Aorta (tissue), 5 donors: ENCODE results near the gene C11orf42. TPM values are rescaled to one million over a fixed set of nuclear protein-coding genes. Genes with fewer than 3 reads are reported as not detected.
"Not testable (repeated sequence)": the region's sequence is repeated elsewhere in the genome, so short reads cannot be mapped to it uniquely, and the experiment has no call there.

Experiments used
- ATAC-seq: fragments of 200-7000 bp; cut with Tn5 transposase; one replicate; pipeline ENCODE4 v1.9.1; 2022; ENCODE audit warnings: moderate library complexity; ENCODE audit not compliant: low FRiP score
- DNase-seq, 2 donors: peaks; one replicate each; pipeline ENCODE4 v3.0.0-alpha.2; 2020
- H3K27ac ChIP-seq, 2 donors: one replicate each; pipeline ENCODE4 v1.5.1; 2013; ENCODE audit warnings: low read length in 2 of 2, mild to moderate bottlenecking in 2 of 2, moderate library complexity in 2 of 2, control low read depth in 1 of 2, inconsistent platforms in 1 of 2, low read depth in 1 of 2
- H3K27me3 ChIP-seq, 2 donors: one replicate each; pipeline ENCODE4 v1.6.1; 2013; ENCODE audit warnings: control low read depth in 1 of 2, low read length in 1 of 2, mild to moderate bottlenecking in 1 of 2, moderate library complexity in 1 of 2; ENCODE audit not compliant: insufficient read depth in 2 of 2, control insufficient read depth in 1 of 2
- H3K36me3 ChIP-seq, 2 donors: one replicate each; pipeline ENCODE4 v1.6.1; 2013; ENCODE audit warnings: control low read depth in 1 of 2, low read length in 1 of 2, mild to moderate bottlenecking in 1 of 2; ENCODE audit not compliant: insufficient read depth in 2 of 2, control insufficient read depth in 1 of 2
- H3K4me1 ChIP-seq, 2 donors: one replicate each; pipeline ENCODE4 v1.6.1; 2013; ENCODE audit warnings: low read length in 2 of 2, control low read depth in 1 of 2, mild to moderate bottlenecking in 1 of 2, moderate library complexity in 1 of 2; ENCODE audit not compliant: insufficient read depth in 2 of 2, control insufficient read depth in 1 of 2
- H3K4me3 ChIP-seq, 2 donors: one replicate each; pipeline ENCODE4 v1.5.1; 2013; ENCODE audit warnings: low read length in 2 of 2, control low read depth in 1 of 2, mild to moderate bottlenecking in 1 of 2
- H3K9me3 ChIP-seq: one replicate; pipeline ENCODE4 v1.6.1; 2013; ENCODE audit warnings: mild to moderate bottlenecking, low read length; ENCODE audit not compliant: control insufficient read depth
- WGBS, 2 donors: extraction: QIAGEN DNeasy Blood & Tissue Kit; methylation state at CpG; one replicate each; pipeline ENCODE4 v1.1.7; 2013; 5-methylcytosine and 5-hydroxymethylcytosine counted together
- intact Hi-C, 2 donors: fragments of 100-400 bp; cut with DNase I; formaldehyde crosslinking; loops; one replicate each; pipeline versions ENCODE4 v1.14.2 to v1.15.0; 2022
- polyA plus RNA-seq, 2 donors: library from polyadenylated mRNA; stranded (reverse); fragments of 200-250 nt; gene quantifications; one replicate each; pipeline ENCODE4 v1.2.3, GENCODE V29; 2013
- total RNA-seq, 2 donors: library from RNA; stranded (reverse); fragmentation: NEBNext Ultra II Directional; extraction: Animal tissue kit (Norgen Biotek cat#: 25700); gene quantifications; one replicate each; pipeline ENCODE4 v1.2.1, GENCODE V29; 2021
- donor health status: healthy with polysubstance abuse.
- donor health status: Bipolar disorder and iron deficiency.
- donor health status: DM: no; HTN: no; CAD: no.
- donor health status: DM: no; HTN: no; CAD: no.
- donor health status: DM: yes; HTN: yes; CAD: no.

C11orf42 gene
- total and polyA plus RNA-seq, 4 donors, result not detected

DNA sequence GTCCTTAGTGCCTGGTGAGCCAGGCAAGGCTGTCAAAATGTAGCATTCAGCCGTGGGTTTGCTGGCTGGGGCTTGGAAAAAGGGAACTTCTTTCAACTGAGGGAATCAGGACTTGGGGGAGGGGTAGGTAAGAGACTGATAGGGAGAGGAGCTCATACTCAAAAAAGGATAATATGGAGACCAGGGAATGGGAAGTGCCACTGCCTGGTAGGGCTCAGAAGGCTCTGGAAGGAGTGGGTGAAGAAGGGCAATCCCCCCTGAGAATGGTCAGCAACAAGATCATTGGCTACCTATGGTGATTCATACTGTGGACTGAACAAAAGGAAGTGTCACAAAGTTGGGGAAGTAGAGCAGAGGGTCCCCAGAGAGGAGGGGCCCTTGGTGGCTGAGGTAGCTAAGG lies 35.4 kb downstream of the C11orf42 start:
- no peaks in the 10 kb centered on the region for H3K4me1 ChIP-seq
- no peak overlapping the region for H3K27ac ChIP-seq
- intact Hi-C loops, result no loop called here
- no peaks in the 10 kb centered on the region for H3K9me3 ChIP-seq
- H3K27me3 ChIP-seq, result no peaks in the 10 kb centered on the region
- WGBS, 2 donors, result 69 to 72% methylated on average over 1 of the region's 1 CpG
- no peak for DNase-seq
- H3K4me3 ChIP-seq, result no peak overlapping the region
- no peaks in the 10 kb centered on the region for H3K36me3 ChIP-seq
- no peak for ATAC-seq

- no peak overlapping the region for H3K27ac ChIP-seq
- H3K27me3 ChIP-seq, result no peaks in the 10 kb centered on the region
- ATAC-seq, result no peak
- H3K36me3 ChIP-seq, result no peaks in the 10 kb centered on the region
- intact Hi-C loops, result no loop called here
- H3K9me3 ChIP-seq, result no peaks in the 10 kb centered on the region
- no peaks in the 10 kb centered on the region for H3K4me1 ChIP-seq
- WGBS, 2 donors, result 93% methylated on average over 7 of the region's 7 CpGs
- H3K4me3 ChIP-seq, result no peak overlapping the region
- DNase-seq, result no peak
Measured at GRCh38 chr11:6241316-6241715, 36.0 kb downstream of the C11orf42 start.

- Histone ChIP-seq H3K27ac (no peak overlapping the region), H3K4me3 (no peak overlapping the region), H3K27me3 (no peaks in the 10 kb centered on the region), H3K9me3 (no peaks in the 10 kb centered on the region), H3K36me3 (no peaks in the 10 kb centered on the region), H3K4me1 (no peaks in the 10 kb centered on the region)
- intact Hi-C loops, result no loop called here
- DNase-seq (no peak), ATAC-seq (no peak)
- WGBS, 2 donors, result 96 to 98% methylated on average over 2 of the region's 2 CpGs
Measured at GRCh38 chr11:6245536-6245935, 40.2 kb downstream of the C11orf42 start.

DNA sequence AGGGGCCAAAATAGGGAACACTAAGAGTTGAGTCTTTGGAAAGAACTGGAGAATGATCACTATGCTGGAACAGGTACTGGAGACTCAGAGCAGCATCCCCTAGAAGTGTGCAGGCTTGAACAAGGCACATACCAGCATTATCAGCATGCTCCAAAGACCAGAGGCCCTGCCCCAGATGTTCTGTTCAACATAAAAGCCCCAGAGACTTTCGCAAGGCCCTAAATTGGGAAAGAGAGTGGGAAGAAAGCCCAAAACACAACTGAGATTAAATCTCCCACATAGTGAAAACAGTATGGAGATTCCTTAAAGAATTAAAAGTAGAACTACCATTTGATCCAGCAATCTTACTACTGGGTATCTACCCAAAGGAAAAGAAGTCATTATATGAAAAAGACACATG lies 42.9 kb downstream of the C11orf42 start:
- no peaks in the 10 kb centered on the region for H3K27me3 ChIP-seq
- no peak overlapping the region for H3K27ac ChIP-seq
- no peak for ATAC-seq
- no peaks in the 10 kb centered on the region for H3K9me3 ChIP-seq
- WGBS, 2 donors, result 86 to 91% methylated on average over 1 of the region's 1 CpG
- no peaks in the 10 kb centered on the region for H3K4me1 ChIP-seq
- intact Hi-C loops, result no loop called here
- DNase-seq, result no peak
- H3K4me3 ChIP-seq, result no peak overlapping the region
- H3K36me3 ChIP-seq, result no peaks in the 10 kb centered on the region

DNA sequence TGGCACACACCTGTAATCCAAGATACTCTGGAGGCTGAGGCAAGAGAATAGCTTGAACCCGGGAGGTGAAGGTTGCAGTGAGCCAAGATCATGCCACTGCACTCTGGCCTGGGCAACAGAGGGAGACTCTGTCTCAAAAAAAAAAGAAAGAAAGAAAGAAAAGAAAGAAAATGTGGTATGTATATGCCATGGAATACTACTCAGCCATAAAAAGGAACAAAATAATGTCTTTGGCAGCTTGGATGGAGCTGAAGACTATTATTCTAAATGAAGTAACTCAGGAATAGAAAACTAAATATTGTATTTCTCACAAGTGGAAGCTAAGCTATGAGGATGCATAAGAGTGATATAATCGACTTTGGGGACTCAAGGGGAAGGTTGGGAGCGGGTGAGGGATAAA lies 43.5 kb downstream of the C11orf42 start:
- H3K9me3 ChIP-seq, H3K4me3 ChIP-seq, H3K27me3 ChIP-seq, H3K4me1 ChIP-seq, intact Hi-C loops, H3K27ac ChIP-seq, DNase-seq, H3K36me3 ChIP-seq, ATAC-seq: not testable (repeated sequence)
- 80 to 93% methylated on average over 3 of the region's 3 CpGs for WGBS, 2 donors

DNA sequence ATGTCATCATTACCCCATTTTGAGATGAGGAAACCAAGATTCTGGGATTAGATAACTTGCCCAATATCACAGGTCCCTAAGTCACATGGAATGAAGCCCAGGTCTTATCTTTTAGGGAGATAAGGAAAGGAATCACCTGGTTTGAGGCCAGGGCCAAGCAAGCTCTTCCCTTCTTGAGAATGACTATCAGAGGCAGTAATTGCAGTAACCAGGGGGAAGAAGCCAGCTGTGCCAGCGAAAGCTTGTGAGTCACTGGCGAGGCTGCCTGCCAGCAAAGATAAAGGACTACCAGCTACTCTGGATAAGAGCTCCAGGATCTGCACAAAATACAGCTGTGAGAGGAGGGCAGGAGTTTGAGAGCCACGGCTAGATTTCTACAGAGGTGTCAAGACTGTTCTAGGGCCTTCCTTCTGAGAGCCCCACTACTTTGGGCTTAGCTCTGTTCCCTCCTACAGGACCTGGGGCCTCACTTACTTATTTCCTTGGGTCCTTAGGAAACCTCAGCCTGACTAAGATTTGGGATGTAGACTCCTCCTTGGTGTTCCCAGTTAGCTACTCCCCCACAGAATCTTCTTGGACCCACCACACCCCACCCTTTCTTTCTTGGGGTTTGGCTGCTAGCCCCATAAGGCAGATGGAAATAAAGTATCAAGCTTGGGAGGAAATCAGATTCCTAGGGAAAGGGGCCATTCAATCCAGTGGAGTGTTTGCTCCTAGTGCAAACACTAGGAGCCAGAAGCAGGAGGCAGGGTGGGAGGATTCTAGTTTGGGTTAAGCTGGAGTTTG lies 44.6 kb downstream of the C11orf42 start:
- H3K36me3 ChIP-seq, result no peaks in the 10 kb centered on the region
- DNase-seq (peak; percentile 90 to 93), ATAC-seq (peak; percentile 77)
- no peaks in the 10 kb centered on the region for H3K4me1 ChIP-seq
- WGBS, 2 donors, result 0 to 5% methylated on average over 3 of the region's 3 CpGs
- peak overlapping the region in 1 of 2 donors; percentile 33 for H3K27ac ChIP-seq
- intact Hi-C loops, result loop anchor here (2.0 to 5.0 kb wide), 3 partner anchors 65 to 105 kb away; no protein-coding TSS in a partner anchor
- no peak overlapping the region for H3K4me3 ChIP-seq
- H3K27me3 ChIP-seq, result no peaks in the 10 kb centered on the region
- no peaks in the 10 kb centered on the region for H3K9me3 ChIP-seq

DNA sequence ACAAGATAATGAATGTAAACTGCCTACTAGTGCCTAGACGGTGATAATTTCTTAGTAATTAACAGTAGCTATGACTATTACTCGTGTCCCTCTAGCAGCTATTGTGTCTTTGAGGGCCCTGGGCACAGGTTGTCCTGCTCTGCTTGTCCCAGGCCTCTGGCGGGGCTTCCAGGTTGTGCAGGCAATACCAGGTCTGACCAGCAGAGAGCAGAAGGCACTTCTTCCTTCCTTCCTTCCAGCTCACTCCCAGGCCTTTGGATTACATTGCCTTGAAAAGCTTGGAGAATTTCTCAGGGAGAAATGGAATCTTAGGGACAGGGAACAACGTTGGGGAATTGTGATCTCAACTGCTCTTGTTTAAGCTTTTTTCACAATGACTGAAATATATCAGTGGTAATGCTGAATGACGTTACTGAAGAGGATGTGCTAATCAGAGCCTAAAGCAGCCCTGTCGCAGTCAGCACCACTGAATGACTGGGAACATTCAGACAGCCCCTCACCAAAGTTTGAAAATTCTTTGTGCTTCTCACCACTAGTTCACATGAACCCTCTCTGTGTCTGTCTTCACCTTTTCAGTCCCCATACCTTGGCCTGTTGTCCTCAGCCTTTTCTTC lies 45.9 kb downstream of the C11orf42 start:
- H3K4me3 ChIP-seq, result no peak overlapping the region
- peak; percentile 72 to 84 for DNase-seq
- no peaks in the 10 kb centered on the region for H3K4me1 ChIP-seq
- intact Hi-C loops, result loop anchor here (1.0 to 5.0 kb wide), 4 partner anchors 64 to 104 kb away; no protein-coding TSS in a partner anchor
- no peaks in the 10 kb centered on the region for H3K36me3 ChIP-seq
- H3K9me3 ChIP-seq, result peaks cover under 1% of the 10 kb centered on the region
- ATAC-seq, result peak; percentile 94
- no peak overlapping the region for H3K27ac ChIP-seq
- no peaks in the 10 kb centered on the region for H3K27me3 ChIP-seq
- 58 to 64% methylated on average over 6 of the region's 6 CpGs for WGBS, 2 donors

DNA sequence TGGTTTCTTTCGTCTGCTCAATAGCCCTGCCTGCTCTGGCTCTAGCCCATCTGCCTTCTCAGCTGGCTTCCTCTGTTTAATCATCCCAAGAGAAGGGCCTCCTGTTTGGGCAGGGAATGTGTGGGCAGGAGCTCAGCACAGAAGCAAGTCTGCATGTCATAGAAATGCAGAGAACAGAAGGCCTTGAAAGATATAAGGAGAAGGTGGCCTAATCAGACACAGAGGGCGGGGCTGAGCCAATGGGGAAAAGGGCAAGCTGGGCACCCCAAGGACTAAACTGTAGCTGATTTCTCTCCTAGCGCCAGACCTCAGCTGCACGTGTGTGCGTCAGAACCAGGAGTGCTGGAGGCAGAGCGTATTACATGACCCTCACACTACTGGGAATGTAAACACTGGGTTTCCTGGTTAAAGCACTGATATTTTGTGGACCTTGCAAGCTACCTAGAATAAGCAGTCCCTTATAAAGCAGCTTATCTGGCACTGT lies 46.7 kb downstream of the C11orf42 start:
- H3K27me3 ChIP-seq, result no peaks in the 10 kb centered on the region
- no peak overlapping the region for H3K27ac ChIP-seq
- no peak overlapping the region for H3K4me3 ChIP-seq
- intact Hi-C loops, result loop anchor here (1.0 to 5.0 kb wide), 4 partner anchors 63 to 103 kb away; no protein-coding TSS in a partner anchor
- H3K9me3 ChIP-seq, result peaks cover 1% of the 10 kb centered on the region
- H3K36me3 ChIP-seq, result no peaks in the 10 kb centered on the region
- H3K4me1 ChIP-seq, result no peaks in the 10 kb centered on the region
- ATAC-seq (no peak), DNase-seq (no peak)
- WGBS, 2 donors, result 88 to 89% methylated on average over 6 of the region's 6 CpGs
